Esophagus squamous epithelium (tissue), 5 donors: ENCODE results near the gene EVA1C. TPM values are rescaled to one million over a fixed set of nuclear protein-coding genes. Genes with fewer than 3 reads are reported as not detected.
"Not testable (repeated sequence)": the region's sequence is repeated elsewhere in the genome, so short reads cannot be mapped to it uniquely, and the experiment has no call there.

ENCODE experiments used
- DNase-seq: peaks from one replicate; lab custom pipeline; 2025; lab: John Stamatoyannopoulos, UW
- H3K27ac ChIP-seq, 4 donors: fragments of 200-600 bp; sonication (generic); one replicate each; pipeline ENCODE4 v1.5.1; 2016 to 2019; ENCODE audit warnings: mild to moderate bottlenecking in 1 of 4
- H3K27me3 ChIP-seq, 4 donors: fragments of 200-600 bp; sonication (generic); 1 replicate in 3 of 4; 2 replicates in 1 of 4; pipeline versions ENCODE4 v1.5.1 to v1.6.0; 2017 to 2021; ENCODE audit warnings: antibody characterized with exemption in 1 of 4
- H3K36me3 ChIP-seq, 3 donors: fragments of 200-600 bp; sonication (generic); one replicate each; pipeline ENCODE4 v1.5.1; 2016 to 2019
- H3K4me1 ChIP-seq, 3 donors: fragments of 200-600 bp; sonication (generic); one replicate each; pipeline ENCODE4 v1.5.1; 2017 to 2019
- H3K4me3 ChIP-seq, 4 donors: fragments of 200-600 bp; sonication (generic); 1 replicate in 3 of 4; 2 replicates in 1 of 4; pipeline ENCODE4 v1.5.1; 2016 to 2019; ENCODE audit warnings: mild to moderate bottlenecking in 2 of 4, moderate library complexity in 1 of 4
- H3K9me3 ChIP-seq, 3 donors: fragments of 200-600 bp; sonication (generic); one replicate each; pipeline ENCODE4 v1.5.1; 2016 to 2019
- CTCF ChIP-seq, 6 experiments: fragments of 450-650 bp in 4 of 6; fragments of 200-600 bp in 2 of 6; sonication (generic) in 2 of 6; IDR thresholded peaks; one replicate each; pipeline ENCODE4 v1.5.1; 2016 to 2019; ENCODE audit warnings: antibody characterized with exemption in 6 of 6, mild to moderate bottlenecking in 4 of 6, moderate library complexity in 4 of 6
- POLR2A ChIP-seq, 4 donors: fragments of 450-650 bp; IDR thresholded peaks; one replicate each; pipeline ENCODE4 v1.6.1; 2017; ENCODE audit warnings: antibody characterized with exemption in 4 of 4, mild to moderate bottlenecking in 4 of 4, moderate library complexity in 3 of 4
- whole genome bisulfite sequencing, 2 donors: methylation state at CpG; one replicate each; pipeline ENCODE4 v1.1.5; 2018; 5-methylcytosine and 5-hydroxymethylcytosine counted together
- intact Hi-C: fragments of 100-400 bp; cut with DNase I; formaldehyde crosslinking; loops from one replicate; pipeline ENCODE4 v1.15.0; 2022
- small RNA-seq, 4 donors: library from RNA; depleted of rRNA; stranded (forward); fragments of <200 nt; gene quantifications; one replicate each; pipeline ENCODE3, GENCODE V24; 2016
- total RNA-seq, 4 donors: library from RNA; depleted of rRNA; stranded (reverse); fragments of >200 nt; gene quantifications; one replicate each; pipeline ENCODE4 v1.1.0, GENCODE V29; 2016
- donor health status: DM: yes; HTN: yes; CAD: no.

The EVA1C gene
- total RNA-seq, 4 donors from 2014 or later = 12.7 to 39.9 (median 24.4) TPM

GRCh38 chr21:32559006-32559610 lies 146.6 kb downstream of the EVA1C start:
- WGBS, 2 donors = 87 to 91% methylated on average over 6 of the region's 6 CpGs
- Histone ChIP-seq H3K27ac (no peak overlapping the region), H3K36me3 (no peaks in the 10 kb centered on the region), H3K4me1 (peaks cover 0 to 11% (median 0%) of the 10 kb centered on the region in 3 donors), H3K4me3 (no peak overlapping the region), H3K9me3 (no peaks in the 10 kb centered on the region), H3K27me3 (no peaks in the 10 kb centered on the region)
- intact Hi-C loops = no loop called here
- DNase-seq = no peak
- TF ChIP-seq CTCF (IDR thresholded peaks at IDR 0.05) (no peak), POLR2A (IDR thresholded peaks at IDR 0.05) (no peak)

DNA sequence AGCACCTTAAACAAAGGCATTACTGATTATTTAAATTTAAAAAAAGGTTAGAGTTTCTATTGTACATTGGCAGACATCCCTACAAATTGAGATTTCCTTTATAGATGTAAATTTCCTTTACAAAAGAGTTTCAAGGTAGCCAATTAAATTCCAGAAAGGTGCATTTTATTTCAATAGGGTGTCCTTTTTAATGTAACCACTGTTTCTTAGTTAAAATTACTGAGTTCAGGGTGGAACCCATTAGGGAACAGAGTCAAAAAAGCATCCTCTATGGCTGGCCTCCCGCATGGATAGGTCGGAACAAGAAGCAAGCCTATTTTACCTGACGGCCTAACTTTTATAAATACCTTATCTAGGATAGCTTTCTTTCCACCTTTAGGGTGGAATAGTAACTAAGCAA lies 148.4 kb downstream of the EVA1C start:
- no peak for DNase-seq
- H3K27ac ChIP-seq = no peak overlapping the region
- H3K4me1 ChIP-seq = peaks cover 0 to 11% (median 0%) of the 10 kb centered on the region in 3 donors
- no peak overlapping the region for H3K4me3 ChIP-seq
- intact Hi-C loops = no loop called here
- 93 to 95% methylated on average over 3 of the region's 3 CpGs for WGBS, 2 donors
- no peaks in the 10 kb centered on the region for H3K27me3 ChIP-seq
- no peaks in the 10 kb centered on the region for H3K36me3 ChIP-seq
- TF ChIP-seq CTCF (IDR thresholded peaks at IDR 0.05) (no peak), POLR2A (IDR thresholded peaks at IDR 0.05) (no peak)
- H3K9me3 ChIP-seq = peaks cover 0 to 3% (median 0%) of the 10 kb centered on the region in 3 donors

GRCh38 chr21:32561476-32561875 lies 149.0 kb downstream of the EVA1C start:
- intact Hi-C loops, H3K4me3 ChIP-seq, H3K27ac ChIP-seq, DNase-seq, H3K27me3 ChIP-seq, H3K9me3 ChIP-seq, H3K36me3 ChIP-seq: not testable (repeated sequence)
- 86 to 100% methylated on average over 1 of the region's 1 CpG for WGBS, 2 donors
- peaks cover 0 to 11% (median 0%) of the 10 kb centered on the region in 3 donors for H3K4me1 ChIP-seq

- H3K36me3 ChIP-seq = no peaks in the 10 kb centered on the region
- no peaks in the 10 kb centered on the region for H3K27me3 ChIP-seq
- H3K9me3 ChIP-seq = peaks cover 0 to 3% (median 0%) of the 10 kb centered on the region in 3 donors
- peak in 4 of 6 experiments; percentile 9 to 43 (median 26) for TF ChIP-seq CTCF (IDR thresholded peaks at IDR 0.05)
- TF ChIP-seq POLR2A (IDR thresholded peaks at IDR 0.05) = no peak
- no peak for DNase-seq
- intact Hi-C loops = no loop called here
- peaks cover 0 to 11% (median 0%) of the 10 kb centered on the region in 3 donors for H3K4me1 ChIP-seq
- no peak overlapping the region for H3K4me3 ChIP-seq
- H3K27ac ChIP-seq = peak overlapping the region in 2 of 4 donors; percentile 38 to 48
- WGBS, 2 donors = 52 to 64% methylated on average over 5 of the region's 5 CpGs
These were observed 149.9 kb downstream of the EVA1C start for GRCh38 chr21:32562426-32562825.

DNA sequence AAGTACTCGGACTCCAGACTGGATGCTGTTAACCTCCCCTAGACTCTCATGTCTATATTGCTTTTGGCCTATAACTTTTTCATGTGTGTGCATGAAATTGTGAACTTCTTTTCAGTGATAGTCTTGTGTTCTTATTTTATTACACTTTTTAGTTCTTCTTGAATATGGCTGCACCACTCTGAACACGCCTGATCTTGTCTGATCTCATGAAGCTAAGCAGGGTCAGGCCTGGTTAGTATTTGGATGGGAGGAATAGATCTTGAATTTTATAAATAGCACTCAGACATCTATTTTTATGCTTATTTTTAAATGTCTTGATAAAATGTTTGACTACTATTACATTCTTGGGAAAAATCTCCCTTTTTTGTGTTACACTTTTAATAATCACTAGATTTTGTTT lies 150.4 kb downstream of the EVA1C start:
- Histone ChIP-seq H3K4me3 (no peak overlapping the region), H3K27ac (peak overlapping the region in 2 of 4 donors; percentile 19 to 38), H3K4me1 (peaks cover 0 to 11% (median 0%) of the 10 kb centered on the region in 3 donors), H3K9me3 (peaks cover 0 to 3% (median 0%) of the 10 kb centered on the region in 3 donors), H3K36me3 (no peaks in the 10 kb centered on the region), H3K27me3 (no peaks in the 10 kb centered on the region)
- WGBS, 2 donors = 81 to 86% methylated on average over 2 of the region's 2 CpGs
- TF ChIP-seq POLR2A (IDR thresholded peaks at IDR 0.05) (no peak), CTCF (IDR thresholded peaks at IDR 0.05) (no peak)
- no peak for DNase-seq
- intact Hi-C loops = no loop called here

Small RNA genes within 50 kb of the gene (small RNA-seq; reads per million reads assigned to genes)
- gene RF00438 = 0 reads per million in 4 donors
- gene RNA5SP490 = 0 to 1.8 (median 0.07) reads per million in 4 donors
- gene SNORA80A = 8.4 to 88.5 (median 59.2) reads per million in 4 donors

Other genes starting within 250 kb of the EVA1C start
- gene MIS18A, start 133.7 kb upstream of the EVA1C start, total RNA-seq = 10 to 100 TPM in 2 of 4 donors, 1 to 10 TPM in 2; 4.3 to 13.7 (median 8.9) TPM
- under 1 TPM in 1 of 4 donors, not detected in 3; 0.29 TPM for gene MRAP, start 113.9 kb upstream of the EVA1C start, total RNA-seq
- gene URB1, start 19.7 kb upstream of the EVA1C start, total RNA-seq = 10 to 100 TPM; 11.1 to 24.8 (median 17.9) TPM
- 1 to 10 TPM in 1 of 4 donors, under 1 TPM in 1, not detected in 2; 0.19 to 5.6 TPM for gene TCP10L, start 172.8 kb downstream of the EVA1C start, total RNA-seq
- 10 to 100 TPM; 24.2 to 34.8 (median 28.2) TPM for gene CFAP298, start 199.7 kb downstream of the EVA1C start, total RNA-seq